Retinal pigment epithelial cell (primary cell): ENCODE results near the gene TENT5A.

ENCODE experiments used
- DNase-seq: peaks from one replicate; pipeline ENCODE4 v3.0.0-alpha.2; 2010; ENCODE audit warnings: low read depth
- H3K4me3 ChIP-seq: 2 replicates; pipeline ENCODE4 v1.5.1; 2011; ENCODE audit warnings: mild to moderate bottlenecking, low read length, control low read depth, moderate library complexity
- CTCF ChIP-seq: conservative IDR thresholded peaks from 2 replicates; pipeline ENCODE4 v1.5.1; 2011; ENCODE audit warnings: low read depth, low read length, control low read depth, inconsistent platforms

The TENT5A gene

DNA sequence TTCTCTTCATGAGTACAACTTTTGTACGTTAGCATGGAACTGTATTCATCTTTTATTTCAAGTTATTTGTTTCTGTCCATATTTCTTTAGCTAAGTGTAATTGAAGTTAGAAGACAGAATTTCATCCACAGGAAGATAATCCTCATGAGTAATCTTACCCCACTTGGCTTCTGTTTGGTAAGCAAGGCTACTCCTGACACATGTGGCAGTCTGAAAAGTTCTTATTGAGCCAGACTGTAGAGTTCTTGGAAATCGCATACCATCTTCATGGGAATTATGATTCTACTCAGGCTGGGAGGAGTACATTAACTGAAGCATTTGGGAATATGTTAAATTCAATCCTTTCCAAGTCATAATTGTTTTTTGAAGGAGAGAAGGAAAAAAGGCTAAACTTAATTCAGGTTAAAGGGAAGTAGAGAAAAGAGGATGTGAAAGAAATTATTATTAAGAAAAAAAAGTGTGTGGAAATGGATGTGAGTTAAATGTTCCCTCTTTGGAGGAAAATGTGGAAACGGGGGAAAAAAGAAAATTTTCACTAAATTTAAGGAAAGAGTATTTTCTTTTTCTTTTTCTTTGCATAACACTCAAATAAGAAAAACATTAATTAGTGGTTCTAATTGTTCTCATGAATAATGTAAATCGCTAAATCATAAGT lies 41.5 kb upstream of the TENT5A start:
- H3K4me3 ChIP-seq = no peak overlapping the region
- no peak for DNase-seq
- TF ChIP-seq CTCF = no peak

GRCh38 chr6:81792826-81793225 lies 40.3 kb upstream of the TENT5A start:
- DNase-seq = no peak
- no peak for TF ChIP-seq CTCF
- no peak overlapping the region for H3K4me3 ChIP-seq

GRCh38 chr6:81791756-81792155 lies 39.3 kb upstream of the TENT5A start:
- TF ChIP-seq CTCF = no peak
- DNase-seq = no peak

DNA sequence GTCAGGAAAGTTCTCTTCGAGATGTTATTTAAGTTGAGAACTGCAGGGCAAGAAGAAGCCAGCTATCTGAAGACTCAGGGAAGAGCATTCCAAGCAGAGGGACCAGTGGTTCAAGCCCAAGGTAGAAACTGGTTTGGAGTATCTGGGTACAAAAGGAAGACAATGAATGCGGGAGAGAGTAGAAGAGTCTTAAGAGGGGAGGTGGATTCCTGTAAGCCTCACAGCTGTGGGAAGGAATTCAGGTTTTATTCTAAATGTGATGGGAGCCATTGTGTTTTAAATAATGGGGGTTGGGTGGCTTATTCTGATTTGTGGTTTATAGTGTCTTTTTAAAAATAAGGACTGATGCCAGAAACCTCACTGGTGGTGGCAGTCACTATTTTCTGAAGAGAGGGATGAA lies 37.6 kb upstream of the TENT5A start:
- no peak for DNase-seq
- H3K4me3 ChIP-seq = no peak overlapping the region
- no peak for TF ChIP-seq CTCF

More at GRCh38 chr6:81791756-81792155, 39.3 kb upstream of the TENT5A start:
- no peak overlapping the region for H3K4me3 ChIP-seq

GRCh38 chr6:81789291-81789690 lies 36.8 kb upstream of the TENT5A start:
- H3K4me3 ChIP-seq = no peak overlapping the region
- DNase-seq = no peak
- no peak for TF ChIP-seq CTCF

- TF ChIP-seq CTCF = no peak
These were observed 36.3 kb upstream of the TENT5A start for GRCh38 chr6:81788748-81789147.

GRCh38 chr6:81787313-81788068 lies 35.0 kb upstream of the TENT5A start:
- peak; percentile 63 for DNase-seq
- TF ChIP-seq CTCF = no peak

More at GRCh38 chr6:81788748-81789147, 36.3 kb upstream of the TENT5A start:
- H3K4me3 ChIP-seq = no peak overlapping the region
- no peak for DNase-seq

More at GRCh38 chr6:81787313-81788068, 35.0 kb upstream of the TENT5A start:
- no peak overlapping the region for H3K4me3 ChIP-seq
